Esophagus muscularis mucosa (tissue), 4 donors: ENCODE results near the gene G6PC3.

ENCODE experiments used
- EP300 ChIP-seq: sonication (generic); formaldehyde crosslinking; IDR thresholded peaks from one replicate; pipeline ENCODE4 v1.6.1; 2017; ENCODE audit warnings: antibody characterized with exemption
- POLR2A ChIP-seq: fragments of 450-650 bp; IDR thresholded peaks from one replicate; pipeline ENCODE4 v1.6.1; 2017; ENCODE audit warnings: antibody characterized with exemption, moderate library complexity, mild to moderate bottlenecking, low read depth
- POLR2AphosphoS5 ChIP-seq, 2 donors: sonication (generic); formaldehyde crosslinking; IDR thresholded peaks; one replicate each; pipeline ENCODE4 v1.6.1; 2017; ENCODE audit warnings: antibody characterized with exemption in 2 of 2
- TF ChIP-seq, protein P1 (sequence below), 3 experiments: fragments of 200-600 bp in 2 of 3; fragments of 450-650 bp in 1 of 3; sonication (generic) in 2 of 3; IDR thresholded peaks; one replicate each; pipeline ENCODE4 v1.5.1; 2017 to 2019; ENCODE audit warnings: antibody characterized with exemption in 3 of 3, mild to moderate bottlenecking in 2 of 3, moderate library complexity in 1 of 3

DNA sequence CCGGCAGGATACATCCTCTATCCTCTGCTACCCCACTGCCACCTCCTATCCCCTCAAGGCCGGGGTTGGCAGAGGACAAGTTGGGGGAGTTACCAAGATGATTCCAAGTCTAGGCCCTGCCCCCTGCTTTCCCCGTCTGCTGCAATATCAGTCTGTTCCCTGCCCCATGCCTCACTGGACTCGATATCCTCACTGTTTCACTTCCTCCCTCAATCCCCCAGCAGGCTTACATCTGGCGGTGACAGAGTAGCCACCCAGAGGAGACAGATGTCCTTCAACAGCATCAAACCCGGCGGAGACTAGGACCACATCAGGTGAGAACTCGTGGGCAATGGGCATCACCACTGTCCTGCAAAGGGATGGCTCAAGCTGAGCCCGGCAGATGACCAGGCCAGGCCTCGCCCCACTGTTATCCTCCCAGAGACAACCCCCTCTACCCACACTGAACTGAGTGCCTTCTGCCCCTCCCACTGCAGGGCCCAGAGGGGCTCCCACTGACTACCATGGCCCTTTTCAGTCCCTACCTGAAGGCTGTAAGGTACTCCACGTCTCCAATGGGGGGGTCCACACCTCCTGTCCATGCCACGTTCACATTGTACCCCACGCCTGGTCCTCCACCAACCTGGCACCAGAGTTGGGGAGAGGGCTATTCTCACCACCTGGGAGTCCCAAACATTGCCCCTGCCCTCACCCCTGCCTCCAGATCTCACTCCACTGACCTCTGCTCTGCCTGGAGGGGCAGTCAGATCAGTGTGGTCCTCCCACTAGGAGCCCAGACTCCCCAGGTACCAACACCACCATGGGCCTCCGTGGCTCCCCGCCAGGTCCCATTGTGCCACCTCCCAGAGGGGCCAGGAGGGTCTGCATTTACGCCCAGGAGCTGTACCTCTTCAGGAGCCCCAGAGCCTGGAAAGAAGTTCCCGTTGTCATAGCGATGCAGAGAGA lies 9.6 kb downstream of the G6PC3 start:
- TF ChIP-seq, protein P1, sequence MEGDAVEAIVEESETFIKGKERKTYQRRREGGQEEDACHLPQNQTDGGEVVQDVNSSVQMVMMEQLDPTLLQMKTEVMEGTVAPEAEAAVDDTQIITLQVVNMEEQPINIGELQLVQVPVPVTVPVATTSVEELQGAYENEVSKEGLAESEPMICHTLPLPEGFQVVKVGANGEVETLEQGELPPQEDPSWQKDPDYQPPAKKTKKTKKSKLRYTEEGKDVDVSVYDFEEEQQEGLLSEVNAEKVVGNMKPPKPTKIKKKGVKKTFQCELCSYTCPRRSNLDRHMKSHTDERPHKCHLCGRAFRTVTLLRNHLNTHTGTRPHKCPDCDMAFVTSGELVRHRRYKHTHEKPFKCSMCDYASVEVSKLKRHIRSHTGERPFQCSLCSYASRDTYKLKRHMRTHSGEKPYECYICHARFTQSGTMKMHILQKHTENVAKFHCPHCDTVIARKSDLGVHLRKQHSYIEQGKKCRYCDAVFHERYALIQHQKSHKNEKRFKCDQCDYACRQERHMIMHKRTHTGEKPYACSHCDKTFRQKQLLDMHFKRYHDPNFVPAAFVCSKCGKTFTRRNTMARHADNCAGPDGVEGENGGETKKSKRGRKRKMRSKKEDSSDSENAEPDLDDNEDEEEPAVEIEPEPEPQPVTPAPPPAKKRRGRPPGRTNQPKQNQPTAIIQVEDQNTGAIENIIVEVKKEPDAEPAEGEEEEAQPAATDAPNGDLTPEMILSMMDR (IDR thresholded peaks at IDR 0.05) = no peak
- TF ChIP-seq EP300 = no peak
- no peak for TF ChIP-seq POLR2A
- no peak for TF ChIP-seq POLR2AphosphoS5 (IDR thresholded peaks at IDR 0.05)
